GM12872 (cell line): ENCODE data around the gene CLBA1.

ENCODE experiments used
- CTCF ChIP-seq: IDR thresholded peaks from 3 replicates; pipeline ENCODE4 v1.5.1; 2011; ENCODE audit warnings: low read depth, mild to moderate bottlenecking, low read length, moderate library complexity; ENCODE audit not compliant: insufficient read depth

CLBA1 gene

GRCh38 chr14:104993808-104994591, 8.4 kb downstream of the CLBA1 start:
- TF ChIP-seq CTCF: no peak

- TF ChIP-seq CTCF: no peak
These were observed 9.4 kb downstream of the CLBA1 start for GRCh38 chr14:104994978-104995377.

- no peak for TF ChIP-seq CTCF
These were observed 10.4 kb downstream of the CLBA1 start for GRCh38 chr14:104996032-104996431.

- no peak for TF ChIP-seq CTCF
These were observed 10.9 kb downstream of the CLBA1 start for GRCh38 chr14:104996483-104996882.

- TF ChIP-seq CTCF: no peak
These were observed 13.2 kb downstream of the CLBA1 start for GRCh38 chr14:104998801-104999200.

GRCh38 chr14:104999361-104999760, 13.8 kb downstream of the CLBA1 start:
- no peak for TF ChIP-seq CTCF

GRCh38 chr14:105005329-105005928, 19.8 kb downstream of the CLBA1 start:
- no peak for TF ChIP-seq CTCF
